NCI-H774 (cell line): ENCODE data around the gene CACNG3.
"Not testable (repeated sequence)": the region's sequence is repeated elsewhere in the genome, so short reads cannot be mapped to it uniquely, and the experiment has no call there.

Experiments
- DNase-seq: peaks from one replicate; lab custom pipeline; 2025; lab: John Stamatoyannopoulos, UW

The CACNG3 gene

GRCh38 chr16:24332582-24333090, 76.5 kb downstream of the CACNG3 start:
- DNase-seq: no peak

DNA sequence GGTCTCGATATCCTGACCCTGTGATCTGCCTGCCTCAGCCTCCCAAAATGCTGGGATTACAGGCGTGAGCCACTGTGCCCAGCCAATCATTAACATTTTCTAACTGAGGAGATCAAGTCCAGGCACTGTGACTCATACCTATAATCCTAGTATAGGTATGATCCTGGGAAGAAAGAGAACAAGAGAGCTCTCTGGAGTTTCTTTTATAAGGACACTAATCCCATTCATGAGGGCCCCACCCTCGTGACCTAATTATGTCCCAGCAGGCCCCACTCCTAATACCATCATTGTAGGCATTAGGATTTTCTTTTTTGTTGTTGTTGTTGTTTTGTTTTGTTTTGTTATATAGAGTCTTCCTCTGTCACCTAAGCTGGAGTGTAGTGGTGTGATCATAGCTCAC, 80.4 kb downstream of the CACNG3 start:
- DNase-seq: no peak

DNA sequence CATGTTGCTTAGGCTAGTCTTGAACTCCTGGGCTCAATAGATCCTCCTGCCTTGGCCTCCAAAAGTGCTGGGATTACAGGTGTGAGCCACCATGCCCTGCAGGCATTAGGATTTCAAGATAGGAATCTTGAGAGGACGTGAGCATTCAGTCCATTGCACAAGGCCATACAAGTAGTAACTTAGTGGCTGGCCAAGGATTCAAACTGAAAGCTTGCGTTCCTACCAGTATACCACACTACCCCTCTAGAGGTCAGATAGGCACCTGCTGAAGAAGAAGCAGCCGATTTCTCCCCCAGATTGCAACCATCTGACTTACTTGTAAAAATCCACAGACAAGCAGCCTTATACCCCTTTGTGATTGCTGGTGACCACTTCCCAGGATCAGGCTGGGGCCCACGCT, 80.9 kb downstream of the CACNG3 start:
- no peak for DNase-seq

- not testable (repeated sequence) for DNase-seq
These were observed 87.7 kb downstream of the CACNG3 start for GRCh38 chr16:24343829-24344228.

GRCh38 chr16:24344784-24345183, 88.6 kb downstream of the CACNG3 start:
- DNase-seq: no peak

DNA sequence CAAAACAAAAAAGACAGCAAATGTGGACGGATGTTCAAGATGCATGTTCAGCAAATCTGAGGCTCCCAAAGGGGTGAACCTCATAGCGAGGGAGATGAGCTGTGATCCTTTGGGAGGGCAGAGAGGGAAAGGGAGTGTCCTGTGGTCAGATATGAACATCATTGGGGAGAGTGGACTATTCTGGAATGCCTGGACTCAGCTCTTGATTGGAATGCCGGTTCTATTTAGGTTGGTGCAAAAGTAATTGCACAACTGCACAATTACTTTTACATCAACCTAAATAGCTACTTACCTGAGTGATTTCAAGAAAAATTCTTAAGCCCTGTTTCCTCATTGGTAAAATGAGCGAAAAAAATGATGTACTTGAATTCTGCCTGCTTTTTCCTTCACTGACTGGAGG, 89.6 kb downstream of the CACNG3 start:
- no peak for DNase-seq

- no peak for DNase-seq
These were observed 90.6 kb downstream of the CACNG3 start for GRCh38 chr16:24346734-24347133.

GRCh38 chr16:24347556-24347955, 91.4 kb downstream of the CACNG3 start:
- DNase-seq: no peak

- DNase-seq: no peak
These were observed 92.6 kb downstream of the CACNG3 start for GRCh38 chr16:24348545-24349290.

GRCh38 chr16:24349320-24349719, 93.2 kb downstream of the CACNG3 start:
- no peak for DNase-seq

- no peak for DNase-seq
These were observed 96.6 kb downstream of the CACNG3 start for GRCh38 chr16:24352746-24353145.

- DNase-seq: no peak
These were observed 97.5 kb downstream of the CACNG3 start for GRCh38 chr16:24353622-24354021.

DNA sequence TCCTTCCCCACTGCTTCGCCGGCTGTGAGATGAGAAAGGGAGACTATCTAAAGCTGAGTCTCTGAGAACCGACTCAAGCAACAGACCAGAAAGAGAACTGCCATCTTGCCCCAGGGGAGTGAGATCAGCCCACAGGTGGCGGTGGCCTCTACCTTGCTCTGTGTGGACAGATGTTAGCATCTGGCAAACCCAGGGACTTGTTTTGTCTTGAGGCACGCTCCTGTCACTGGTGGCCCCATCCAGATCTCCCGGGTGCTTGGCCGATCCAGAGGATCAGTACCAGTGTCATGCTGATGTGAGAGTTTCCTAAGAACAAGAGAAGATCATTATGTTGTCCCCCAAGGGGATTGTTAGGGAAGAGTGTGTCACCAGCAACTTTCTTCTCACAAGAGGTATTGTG, 101.4 kb downstream of the CACNG3 start:
- DNase-seq: no peak

GRCh38 chr16:24358117-24358516, 102.0 kb downstream of the CACNG3 start:
- DNase-seq: no peak

DNA sequence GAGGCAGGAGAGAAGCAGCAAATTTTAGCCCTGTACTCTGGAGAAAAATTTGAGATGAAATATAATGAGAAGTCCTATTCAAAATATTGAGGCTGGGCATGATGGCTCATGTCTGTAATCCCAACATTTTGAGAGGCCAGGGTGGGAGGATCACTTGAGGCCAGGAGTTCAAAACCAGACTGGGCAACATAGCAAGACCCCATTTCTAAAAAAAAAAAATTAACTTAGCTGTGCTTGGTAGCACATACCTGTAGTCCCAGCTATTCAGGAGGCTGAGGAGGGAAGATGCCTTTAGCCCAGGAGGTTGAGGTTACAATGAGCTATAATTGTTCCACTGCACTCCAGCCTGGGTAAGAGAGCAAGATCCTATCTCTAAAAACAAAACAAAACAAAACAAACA, 103.4 kb downstream of the CACNG3 start:
- DNase-seq: no peak

GRCh38 chr16:24360936-24361335, 104.8 kb downstream of the CACNG3 start:
- DNase-seq: no peak

DNA sequence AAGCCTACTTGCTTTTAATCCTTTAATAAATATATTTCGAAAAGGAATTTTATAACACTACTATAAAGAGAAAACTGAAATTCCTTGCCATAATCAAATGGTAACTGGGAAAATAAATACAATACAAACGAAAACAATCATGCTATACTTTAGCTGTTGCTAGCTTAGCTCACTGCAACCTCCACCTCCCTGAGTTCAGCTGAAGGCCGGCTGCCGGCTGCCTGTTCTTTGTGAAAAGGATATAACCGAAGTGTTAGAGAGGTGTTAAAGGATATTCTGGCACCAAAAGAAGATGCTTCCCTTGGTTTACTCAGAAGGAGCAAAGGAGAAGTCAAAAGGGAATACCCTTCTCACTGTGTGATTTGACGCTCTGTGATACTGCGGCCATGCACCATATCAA, 108.5 kb downstream of the CACNG3 start:
- no peak for DNase-seq

DNA sequence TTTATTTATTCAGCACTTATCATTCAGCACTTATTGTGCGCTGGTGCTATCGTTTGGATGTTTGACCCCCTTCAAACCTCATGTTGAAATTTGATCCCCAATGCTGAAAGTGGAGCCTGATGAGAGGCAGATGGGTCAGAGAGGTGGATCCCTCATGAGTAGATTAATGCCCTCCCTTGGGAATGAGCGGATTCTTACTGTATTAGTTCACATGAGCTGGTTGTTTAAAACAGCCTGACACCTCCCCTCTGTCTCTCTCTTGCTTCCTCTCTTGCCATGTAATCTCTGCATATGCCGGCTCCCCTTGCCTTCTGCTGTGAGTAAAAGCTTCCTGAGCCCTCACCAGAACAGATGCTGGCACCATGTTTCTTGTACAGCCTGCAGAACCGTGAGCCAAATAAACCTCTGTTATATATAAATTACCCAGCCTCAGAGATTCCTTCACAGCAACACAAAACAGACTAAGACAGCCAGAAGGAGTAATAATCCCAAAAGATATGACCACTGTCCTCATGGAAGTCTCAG, 111.1 kb downstream of the CACNG3 start:
- DNase-seq: no peak

DNA sequence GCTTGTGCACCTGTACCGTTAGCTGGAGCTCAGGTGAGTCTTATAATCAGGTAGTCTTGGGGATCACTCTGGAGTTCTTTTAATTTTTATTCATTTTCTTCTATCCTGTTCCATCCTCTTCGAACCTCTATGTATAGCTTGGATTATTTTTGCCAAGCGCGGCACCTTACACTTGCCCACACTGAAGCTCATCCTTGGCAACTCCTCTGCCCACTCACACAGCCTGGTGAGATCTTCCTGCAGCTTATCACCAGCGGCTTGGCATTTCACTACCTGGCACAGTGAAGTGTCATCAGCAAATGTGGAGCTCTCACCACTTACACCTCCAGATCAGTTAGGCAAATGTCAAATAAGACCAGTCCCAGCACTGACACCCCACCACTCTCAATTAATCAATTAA, 116.7 kb downstream of the CACNG3 start:
- DNase-seq: no peak

DNA sequence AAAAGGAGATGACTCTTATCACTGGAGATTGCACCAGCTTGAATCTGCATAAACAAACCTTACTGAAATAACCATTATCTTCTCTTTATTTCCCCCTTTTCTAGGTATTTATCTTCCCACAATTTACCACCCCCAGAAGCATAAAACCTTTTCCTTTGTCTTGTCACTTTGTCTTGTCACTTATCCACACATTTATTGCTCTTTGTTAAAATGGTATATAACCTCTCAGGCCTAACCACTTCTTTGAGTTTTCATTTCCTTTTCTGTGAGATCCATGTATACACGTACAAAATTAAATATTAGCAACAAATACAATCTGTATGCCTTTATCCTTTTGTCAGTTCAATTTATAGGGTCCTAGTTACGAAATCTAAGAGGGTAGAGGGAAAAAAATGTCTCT, 122.9 kb downstream of the CACNG3 start:
- DNase-seq: no peak

GRCh38 chr16:24381470-24382118, 125.5 kb downstream of the CACNG3 start:
- DNase-seq: no peak

DNA sequence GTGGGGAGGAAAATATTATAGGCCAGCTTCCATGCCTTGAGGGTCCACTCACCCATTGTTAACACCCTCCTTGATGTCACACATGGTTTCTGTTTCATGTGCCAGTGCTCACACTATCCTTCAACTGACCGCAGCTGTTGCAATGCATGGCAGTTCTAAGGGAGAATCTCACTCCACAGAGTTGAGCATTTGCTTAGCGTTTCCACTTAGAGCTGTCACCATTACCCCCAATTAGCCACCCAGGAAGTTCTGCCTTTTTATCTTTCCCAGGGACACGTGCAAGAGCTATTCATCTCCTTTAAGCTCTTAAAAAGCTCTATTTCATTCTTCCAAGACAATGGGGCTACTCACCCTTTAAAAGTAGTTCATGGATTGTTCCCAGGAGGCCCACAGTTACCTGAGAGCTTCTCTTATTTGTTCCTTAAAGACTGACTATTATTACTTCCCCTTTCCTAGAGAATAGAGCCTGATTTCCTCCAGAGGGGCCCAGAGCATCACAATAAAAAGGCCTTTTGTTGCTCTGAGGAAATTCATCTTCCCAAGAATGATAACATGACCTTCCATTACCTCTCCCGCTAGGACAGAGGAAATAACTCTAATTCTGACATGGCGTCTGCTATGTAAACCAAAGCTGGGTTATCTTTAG, 126.8 kb downstream of the CACNG3 start:
- no peak for DNase-seq

- no peak for DNase-seq
These were observed 138.2 kb downstream of the CACNG3 start for GRCh38 chr16:24394341-24394740.
